ENCODE results near the gene TMEM80. TPM values are rescaled to one million over a fixed set of nuclear protein-coding genes. Genes with fewer than 3 reads are reported as not detected.

TMEM80 gene
- total RNA-seq, 1 donor from 2014 or later, result 5.7 TPM

DNA sequence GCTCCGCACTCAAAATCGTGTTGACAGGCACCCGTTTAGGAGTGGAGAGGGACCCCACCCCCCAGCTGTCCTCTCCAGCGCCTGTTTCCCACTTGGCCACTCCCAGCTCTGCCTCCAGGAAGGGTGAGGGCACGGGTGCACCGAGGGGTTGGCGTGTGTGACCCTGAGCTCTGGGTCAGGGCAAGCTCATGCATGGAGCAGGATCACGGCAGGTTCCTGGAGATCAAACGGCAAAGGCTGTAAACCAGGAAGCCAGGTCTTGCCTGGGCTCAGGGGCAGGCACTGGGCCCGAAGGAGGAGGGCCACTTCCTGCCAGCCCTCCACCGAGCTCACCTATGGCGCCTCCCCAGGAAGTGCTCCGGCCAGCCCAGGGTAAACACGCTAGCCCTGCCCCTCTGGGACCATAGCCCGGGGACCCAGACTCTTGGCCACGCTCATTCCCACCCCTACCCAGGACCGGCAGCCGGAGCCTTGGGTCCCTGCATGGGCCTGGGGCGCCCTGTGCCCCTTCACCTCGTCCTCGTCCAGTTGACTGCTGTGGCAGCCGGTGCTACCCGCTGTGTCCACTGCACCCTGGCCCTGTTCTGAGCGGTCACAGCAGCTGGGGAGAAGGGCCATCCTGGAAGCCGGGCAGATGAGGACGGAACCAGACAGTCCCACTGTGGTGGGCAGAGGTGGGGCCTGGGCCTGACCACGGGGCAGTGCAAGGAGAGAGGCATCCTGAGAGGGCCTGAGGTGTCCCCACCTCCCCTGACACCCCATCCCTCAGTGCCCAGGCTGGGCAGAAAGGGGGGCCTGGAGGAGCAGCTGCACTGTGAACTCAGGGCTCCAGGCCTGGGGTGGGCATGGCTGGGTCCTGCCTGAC is 9.4 kb downstream of the TMEM80 start:
- peak overlapping the region in 2 of 3 donors; percentile 3 to 57 for H3K9ac ChIP-seq (ENCODE audit: low read depth in 1 of 3, low read length in 3 of 3)

DNA sequence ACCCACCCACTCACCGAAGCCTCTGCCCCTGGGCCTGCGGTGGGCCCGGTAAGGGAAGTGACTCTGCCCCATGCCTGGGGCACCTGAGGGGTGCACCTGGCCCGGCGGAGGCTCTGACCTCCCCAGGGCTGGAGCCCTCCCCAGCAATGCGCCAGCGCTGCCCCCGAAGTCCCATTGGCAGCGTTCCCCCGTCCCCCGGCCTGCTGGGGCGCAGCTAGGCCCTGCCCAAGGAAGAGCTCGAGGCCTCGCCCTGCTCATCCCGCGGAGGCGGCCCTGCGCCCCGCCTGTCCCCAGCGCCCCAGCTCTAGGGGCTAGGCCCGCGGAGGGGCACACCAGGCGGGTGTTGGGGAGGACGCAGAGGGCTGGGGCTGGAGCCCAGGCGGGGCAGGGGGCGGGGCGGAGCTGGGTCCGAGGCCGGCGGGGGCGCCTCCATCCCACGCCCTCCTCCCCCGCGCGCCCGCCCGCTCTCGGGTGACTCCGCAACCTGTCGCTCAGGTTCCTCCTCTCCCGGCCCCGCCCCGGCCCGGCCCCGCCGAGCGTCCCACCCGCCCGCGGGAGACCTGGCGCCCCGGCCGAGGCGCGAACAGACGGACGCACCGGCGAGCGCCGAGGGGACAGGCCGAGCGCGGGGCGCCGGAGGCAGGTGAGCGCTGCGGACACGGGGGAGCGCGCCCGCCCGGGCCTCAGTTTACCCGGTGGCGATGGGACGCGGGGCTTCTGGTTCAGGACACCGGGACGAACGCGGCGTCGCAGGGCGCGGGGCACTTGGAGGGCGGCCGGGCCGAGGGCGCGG is 10.2 kb downstream of the TMEM80 start, which contains the start of gene EPS8L2:
EPS8L2 (plus strand) TSS at position 586 of the 793 bp plus-strand sequence. CDS start 3,177 bp downstream, outside the sequence.
- Histone ChIP-seq H3K9me3 (ENCODE audit: control insufficient read depth in 3 of 3, low read length in 3 of 3) (no peaks in the 10 kb centered on the region), H3K36me3 (ENCODE audit: control insufficient read depth in 3 of 3, insufficient read depth in 3 of 3, low read length in 3 of 3) (peaks cover 7 to 16% (median 10%) of the 10 kb centered on the region in 3 donors), H3K27me3 (ENCODE audit: control insufficient read depth in 3 of 3, insufficient read depth in 3 of 3, low read length in 3 of 3) (peaks cover 20 to 44% (median 23%) of the 10 kb centered on the region in 3 donors), H3K27ac (ENCODE audit: low read depth, low read length) (peak within 1 kb of the TSS; percentile 11), H3K9ac (ENCODE audit: low read depth in 1 of 3, low read length in 3 of 3) (peak within 1 kb of the TSS; percentile 53 to 57 (median 57)), H3K4me3 (ENCODE audit: low read length in 3 of 3) (peak within 1 kb of the TSS; percentile 49 to 68 (median 56)), H3K4me1 (ENCODE audit: control insufficient read depth in 3 of 3, insufficient read depth in 3 of 3, low read length in 3 of 3) (peaks cover 16 to 40% (median 19%) of the 10 kb centered on the region in 3 donors)

More for the DNA sequence above, 9.4 kb downstream of the TMEM80 start:
- no peak overlapping the region for H3K4me3 ChIP-seq (ENCODE audit: low read length in 3 of 3)
- peaks cover 9 to 17% (median 15%) of the 10 kb centered on the region in 3 donors for H3K36me3 ChIP-seq (ENCODE audit: control insufficient read depth in 3 of 3, insufficient read depth in 3 of 3, low read length in 3 of 3)
- no peaks in the 10 kb centered on the region for H3K9me3 ChIP-seq (ENCODE audit: control insufficient read depth in 3 of 3, low read length in 3 of 3)
- peaks cover 19 to 36% (median 20%) of the 10 kb centered on the region in 3 donors for H3K27me3 ChIP-seq (ENCODE audit: control insufficient read depth in 3 of 3, insufficient read depth in 3 of 3, low read length in 3 of 3)
- peaks cover 15 to 40% (median 19%) of the 10 kb centered on the region in 3 donors for H3K4me1 ChIP-seq (ENCODE audit: control insufficient read depth in 3 of 3, insufficient read depth in 3 of 3, low read length in 3 of 3)
- peak overlapping the region; percentile 5 for H3K27ac ChIP-seq (ENCODE audit: low read depth, low read length)

DNA sequence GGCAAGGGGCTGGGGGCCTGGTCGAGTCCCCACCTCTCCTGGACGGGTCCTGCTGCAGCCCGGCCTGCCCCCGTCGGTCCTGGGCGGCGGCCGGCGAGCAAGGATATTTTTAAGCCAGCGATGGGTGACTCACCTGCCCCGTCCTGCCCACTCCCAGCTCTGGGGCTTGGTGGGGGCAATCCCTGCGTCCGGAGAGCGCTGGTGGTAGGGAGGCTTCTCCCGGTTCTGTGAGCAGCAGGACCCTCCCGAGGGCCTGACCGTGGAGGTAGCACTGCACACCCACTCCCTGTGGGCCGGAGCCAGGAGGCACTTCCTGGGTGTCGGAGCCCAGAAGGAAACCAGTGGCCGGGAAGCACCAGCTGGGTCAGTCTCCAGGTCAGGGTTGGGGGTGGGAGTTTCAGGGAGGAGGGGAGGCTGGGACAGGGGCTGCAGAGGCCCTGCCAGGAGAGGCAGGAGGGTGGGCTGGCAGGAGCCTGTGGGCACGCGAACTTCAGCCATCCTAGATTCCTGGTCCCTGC is 10.9 kb downstream of the TMEM80 start:
- H3K27ac ChIP-seq (ENCODE audit: low read depth, low read length), result peak overlapping the region; percentile 11
- H3K9ac ChIP-seq (ENCODE audit: low read depth in 1 of 3, low read length in 3 of 3), result peak overlapping the region; percentile 50 to 54 (median 53)
- peaks cover 17 to 40% (median 19%) of the 10 kb centered on the region in 3 donors for H3K4me1 ChIP-seq (ENCODE audit: control insufficient read depth in 3 of 3, insufficient read depth in 3 of 3, low read length in 3 of 3)
- H3K9me3 ChIP-seq (ENCODE audit: control insufficient read depth in 3 of 3, low read length in 3 of 3), result no peaks in the 10 kb centered on the region
- H3K36me3 ChIP-seq (ENCODE audit: control insufficient read depth in 3 of 3, insufficient read depth in 3 of 3, low read length in 3 of 3), result peaks cover 7 to 13% (median 7%) of the 10 kb centered on the region in 3 donors
- peak overlapping the region; percentile 49 to 68 (median 56) for H3K4me3 ChIP-seq (ENCODE audit: low read length in 3 of 3)
- peaks cover 20 to 45% (median 23%) of the 10 kb centered on the region in 3 donors for H3K27me3 ChIP-seq (ENCODE audit: control insufficient read depth in 3 of 3, insufficient read depth in 3 of 3, low read length in 3 of 3)

DNA sequence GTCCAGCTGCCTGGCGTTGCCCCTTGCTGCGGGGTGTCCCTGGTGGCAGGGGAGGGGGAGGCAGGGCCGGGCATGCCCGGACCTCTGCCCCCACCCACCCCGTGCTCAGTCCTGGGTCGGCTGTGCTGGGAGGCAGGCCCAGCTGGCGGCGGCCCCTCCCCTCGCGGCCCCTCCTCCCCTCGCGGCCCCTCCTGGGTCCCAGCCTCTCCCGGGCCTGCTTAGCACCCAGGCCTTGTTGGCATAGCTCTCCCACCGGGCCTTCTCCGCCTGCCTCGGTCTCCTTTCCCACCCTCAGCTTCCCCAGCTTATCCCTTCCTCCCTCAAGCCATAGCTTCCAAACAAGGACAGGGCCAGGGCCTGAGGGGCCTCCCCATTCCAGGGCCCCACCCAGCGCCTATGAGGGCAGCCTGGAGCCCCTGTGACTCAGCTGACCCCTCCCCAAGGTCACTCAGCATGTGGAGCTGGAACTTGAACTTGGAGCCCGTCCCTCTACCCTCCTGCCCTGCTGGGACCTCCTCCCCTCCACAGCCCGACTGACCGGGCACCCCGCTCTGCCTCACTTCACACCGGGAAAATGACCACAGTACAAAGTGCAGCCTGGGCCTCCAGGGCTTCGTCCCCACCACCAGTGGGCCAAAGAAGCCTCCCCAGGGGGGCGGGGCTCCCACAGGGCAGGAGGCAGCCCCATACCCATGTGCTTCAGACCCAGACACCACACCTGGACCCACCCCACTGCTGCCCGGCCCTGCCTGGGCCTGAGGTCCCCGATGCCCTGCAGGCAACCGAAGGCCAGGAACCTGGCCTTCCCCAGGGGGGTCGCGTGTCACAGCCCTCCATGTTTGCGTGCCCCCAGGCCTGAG is 11.6 kb downstream of the TMEM80 start:
- Histone ChIP-seq H3K9me3 (ENCODE audit: control insufficient read depth in 3 of 3, low read length in 3 of 3) (no peaks in the 10 kb centered on the region), H3K4me1 (ENCODE audit: control insufficient read depth in 3 of 3, insufficient read depth in 3 of 3, low read length in 3 of 3) (peaks cover 17 to 40% (median 19%) of the 10 kb centered on the region in 3 donors), H3K9ac (ENCODE audit: low read depth in 1 of 3, low read length in 3 of 3) (peak overlapping the region; percentile 50 to 57 (median 53)), H3K36me3 (ENCODE audit: control insufficient read depth in 3 of 3, insufficient read depth in 3 of 3, low read length in 3 of 3) (peaks cover under 1 to 9% (median 2%) of the 10 kb centered on the region in 3 donors), H3K27me3 (ENCODE audit: control insufficient read depth in 3 of 3, insufficient read depth in 3 of 3, low read length in 3 of 3) (peaks cover 20 to 45% (median 23%) of the 10 kb centered on the region in 3 donors), H3K4me3 (ENCODE audit: low read length in 3 of 3) (peak overlapping the region; percentile 22 to 68 (median 56)), H3K27ac (ENCODE audit: low read depth, low read length) (peak overlapping the region; percentile 11)

DNA sequence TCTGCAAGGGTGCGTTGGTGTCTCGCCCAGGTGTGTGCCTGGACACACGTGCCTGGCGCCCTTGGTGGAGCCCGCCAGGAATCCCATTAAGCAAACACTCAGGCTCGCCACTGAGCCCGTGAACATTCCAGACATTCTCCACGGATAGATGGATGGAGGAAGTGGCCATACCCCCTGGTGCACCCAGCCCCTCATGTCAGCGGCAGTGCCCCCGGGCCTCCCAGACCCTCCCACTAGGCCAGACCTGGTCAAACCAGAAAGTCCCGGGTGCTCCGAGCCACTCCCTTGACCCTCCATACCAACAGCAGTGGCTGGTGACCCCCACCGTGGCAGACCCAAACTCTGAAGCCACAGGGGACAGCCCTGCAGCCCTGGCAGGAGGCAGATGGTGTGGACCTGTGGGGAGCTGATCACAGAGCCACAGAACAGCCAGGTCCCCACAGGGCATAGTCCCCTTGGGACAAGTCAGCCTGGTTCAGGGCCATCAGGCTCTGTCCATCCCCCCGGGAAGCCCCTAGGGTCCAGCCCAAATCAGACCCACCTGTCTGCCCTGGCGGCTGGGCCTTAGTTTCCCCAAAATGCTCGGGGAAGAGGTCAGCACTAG is 12.3 kb downstream of the TMEM80 start:
- Histone ChIP-seq H3K4me3 (ENCODE audit: low read length in 3 of 3) (no peak overlapping the region), H3K27me3 (ENCODE audit: control insufficient read depth in 3 of 3, insufficient read depth in 3 of 3, low read length in 3 of 3) (peaks cover 23 to 45% (median 25%) of the 10 kb centered on the region in 3 donors), H3K9ac (ENCODE audit: low read depth in 1 of 3, low read length in 3 of 3) (no peak overlapping the region), H3K27ac (ENCODE audit: low read depth, low read length) (peak overlapping the region; percentile 11), H3K4me1 (ENCODE audit: control insufficient read depth in 3 of 3, insufficient read depth in 3 of 3, low read length in 3 of 3) (peaks cover 14 to 36% (median 14%) of the 10 kb centered on the region in 3 donors), H3K9me3 (ENCODE audit: control insufficient read depth in 3 of 3, low read length in 3 of 3) (no peaks in the 10 kb centered on the region), H3K36me3 (ENCODE audit: control insufficient read depth in 3 of 3, insufficient read depth in 3 of 3, low read length in 3 of 3) (peaks cover 0 to 8% (median 1%) of the 10 kb centered on the region in 3 donors)

DNA sequence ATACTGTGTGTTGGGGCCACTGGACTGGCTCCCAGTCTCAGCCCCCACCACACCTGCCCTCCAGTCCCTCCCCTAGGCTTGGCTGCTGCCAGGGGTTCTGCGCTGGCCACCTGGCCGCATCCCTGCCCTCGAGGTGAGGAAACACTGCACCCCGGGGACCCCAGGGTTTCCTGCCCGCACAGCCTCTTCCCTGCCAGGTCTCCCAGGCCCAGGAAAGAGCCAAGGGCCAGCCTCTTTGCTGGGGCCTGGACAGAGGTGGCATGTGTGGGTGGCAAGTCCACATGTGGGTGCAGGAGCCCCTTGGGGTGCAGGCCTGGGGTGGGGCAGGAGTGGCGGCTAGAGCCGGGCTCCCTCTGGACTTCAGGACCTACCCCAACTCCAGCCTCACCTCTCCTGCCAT is 12.9 kb downstream of the TMEM80 start:
- H3K36me3 ChIP-seq (ENCODE audit: control insufficient read depth in 3 of 3, insufficient read depth in 3 of 3, low read length in 3 of 3), result peaks cover 0 to 6% (median 0%) of the 10 kb centered on the region in 3 donors
- no peak overlapping the region for H3K27ac ChIP-seq (ENCODE audit: low read depth, low read length)
- H3K9me3 ChIP-seq (ENCODE audit: control insufficient read depth in 3 of 3, low read length in 3 of 3), result no peaks in the 10 kb centered on the region
- peaks cover 23 to 45% (median 27%) of the 10 kb centered on the region in 3 donors for H3K27me3 ChIP-seq (ENCODE audit: control insufficient read depth in 3 of 3, insufficient read depth in 3 of 3, low read length in 3 of 3)
- no peak overlapping the region for H3K9ac ChIP-seq (ENCODE audit: low read depth in 1 of 3, low read length in 3 of 3)
- no peak overlapping the region for H3K4me3 ChIP-seq (ENCODE audit: low read length in 3 of 3)
- H3K4me1 ChIP-seq (ENCODE audit: control insufficient read depth in 3 of 3, insufficient read depth in 3 of 3, low read length in 3 of 3), result peaks cover 8 to 30% (median 14%) of the 10 kb centered on the region in 3 donors

DNA sequence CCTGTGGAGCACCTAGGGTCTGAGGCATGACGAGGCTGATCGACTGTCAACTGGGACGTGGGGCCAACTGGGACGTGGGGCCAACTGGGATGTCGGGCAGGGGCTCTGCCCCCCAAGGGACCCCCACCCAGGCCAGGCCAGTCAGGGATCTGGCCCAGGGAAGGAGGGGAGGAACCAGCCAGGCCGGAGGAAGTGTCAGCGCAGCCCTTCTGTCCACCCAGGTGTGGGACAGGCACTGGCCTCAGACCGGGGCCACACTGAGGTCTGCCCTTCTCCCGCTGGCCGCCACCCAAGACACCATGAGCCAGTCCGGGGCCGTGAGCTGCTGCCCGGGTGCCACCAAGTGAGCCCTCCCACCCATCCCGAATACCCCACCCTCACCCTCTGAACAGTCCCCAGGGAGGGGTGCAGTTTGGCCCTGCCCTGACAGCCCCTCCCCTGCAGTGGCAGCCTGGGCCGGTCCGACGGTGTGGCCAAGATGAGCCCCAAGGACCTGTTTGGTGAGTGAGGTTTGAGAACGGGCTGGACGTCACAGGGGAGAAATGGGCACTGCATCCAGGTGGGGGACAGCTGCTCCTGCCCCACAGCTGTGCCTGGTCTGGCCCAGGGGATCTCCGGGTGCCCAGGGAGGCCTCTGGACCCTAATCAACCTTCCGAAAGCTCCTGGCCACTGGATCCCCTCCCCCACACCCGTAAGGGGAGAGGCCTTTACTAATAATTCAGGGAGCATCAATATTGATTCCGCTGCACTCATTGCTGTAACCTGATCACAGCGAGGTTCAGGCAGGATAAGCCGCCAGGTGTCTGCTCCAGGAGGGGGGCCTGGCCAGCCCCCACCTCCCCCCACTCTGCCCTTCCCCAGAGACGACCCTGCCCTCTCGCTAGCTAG is 13.7 kb downstream of the TMEM80 start:
- Histone ChIP-seq H3K9ac (ENCODE audit: low read depth in 1 of 3, low read length in 3 of 3) (no peak overlapping the region), H3K27ac (ENCODE audit: low read depth, low read length) (no peak overlapping the region), H3K4me3 (ENCODE audit: low read length in 3 of 3) (no peak overlapping the region), H3K4me1 (ENCODE audit: control insufficient read depth in 3 of 3, insufficient read depth in 3 of 3, low read length in 3 of 3) (peaks cover 6 to 26% (median 14%) of the 10 kb centered on the region in 3 donors), H3K36me3 (ENCODE audit: control insufficient read depth in 3 of 3, insufficient read depth in 3 of 3, low read length in 3 of 3) (peaks cover 0 to 4% (median 0%) of the 10 kb centered on the region in 3 donors), H3K9me3 (ENCODE audit: control insufficient read depth in 3 of 3, low read length in 3 of 3) (no peaks in the 10 kb centered on the region), H3K27me3 (ENCODE audit: control insufficient read depth in 3 of 3, insufficient read depth in 3 of 3, low read length in 3 of 3) (peaks cover 23 to 45% (median 27%) of the 10 kb centered on the region in 3 donors)

DNA sequence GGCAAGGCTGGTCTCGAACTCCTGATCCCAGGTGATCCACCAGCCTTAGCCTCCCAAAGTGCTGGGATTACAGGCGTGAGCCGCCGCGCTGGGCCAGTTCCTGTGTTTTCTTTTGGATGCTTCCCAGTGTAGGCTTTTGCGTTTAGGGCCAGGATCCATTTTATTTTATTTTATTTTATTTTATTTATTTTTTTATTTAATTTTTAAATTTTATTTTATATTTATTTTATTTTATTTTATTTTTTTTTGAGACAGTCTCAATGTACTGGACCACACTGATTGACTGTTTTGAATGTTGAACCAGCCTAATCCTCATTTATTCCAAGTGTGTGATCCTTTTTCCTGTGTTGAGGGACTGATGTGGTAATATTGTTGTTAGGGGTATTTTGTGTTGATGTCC is 18.8 kb downstream of the TMEM80 start:
- peaks cover 0 to 2% (median 0%) of the 10 kb centered on the region in 3 donors for H3K4me1 ChIP-seq (ENCODE audit: control insufficient read depth in 3 of 3, insufficient read depth in 3 of 3, low read length in 3 of 3)
- H3K4me3 ChIP-seq (ENCODE audit: low read length in 3 of 3), result no peak overlapping the region
- peaks cover 9 to 26% (median 14%) of the 10 kb centered on the region in 3 donors for H3K27me3 ChIP-seq (ENCODE audit: control insufficient read depth in 3 of 3, insufficient read depth in 3 of 3, low read length in 3 of 3)
- no peaks in the 10 kb centered on the region for H3K36me3 ChIP-seq (ENCODE audit: control insufficient read depth in 3 of 3, insufficient read depth in 3 of 3, low read length in 3 of 3)
- H3K9me3 ChIP-seq (ENCODE audit: control insufficient read depth in 3 of 3, low read length in 3 of 3), result no peaks in the 10 kb centered on the region
- no peak overlapping the region for H3K9ac ChIP-seq (ENCODE audit: low read depth in 1 of 3, low read length in 3 of 3)
- no peak overlapping the region for H3K27ac ChIP-seq (ENCODE audit: low read depth, low read length)
